Activated CD4-positive, alpha-beta T cell treated with anti-CD3 and anti-CD28 coated beads, Interleukin-2, amount 50 U/mL, for 16 hours (primary cell): ENCODE measurements around the gene ZNF678.

Source experiments
- DNase-seq: peaks from one replicate; pipeline ENCODE4 v3.0.0-alpha.2; 2020

Gene ZNF678

DNA sequence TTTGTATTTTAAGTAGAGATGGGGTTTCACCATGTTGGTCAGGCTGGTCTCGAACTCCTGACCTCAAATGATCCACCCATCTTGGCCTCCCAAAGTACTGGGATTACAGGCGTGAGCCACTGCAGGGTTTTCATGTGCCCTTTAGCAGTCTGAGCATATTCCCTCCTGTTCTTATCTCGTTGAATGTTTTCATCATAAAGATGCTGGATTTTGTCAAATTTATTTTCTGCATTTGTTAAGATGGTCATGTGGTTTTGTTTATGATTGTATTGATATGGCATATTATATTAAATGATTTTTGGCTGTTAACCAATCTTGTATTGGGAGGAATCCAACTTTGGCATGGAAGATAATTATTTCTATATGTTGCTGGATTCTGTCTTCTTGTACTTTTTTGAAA lies 163.0 kb downstream of the ZNF678 start:
- no peak for DNase-seq
